NK-92 treated with Interleukin-12 subunit alpha and Interleukin-12 subunit beta, amount 100 ng/mL, for 24 hours (cell line): ENCODE data around the gene ZNF662.
"Not testable (repeated sequence)": the region's sequence is repeated elsewhere in the genome, so short reads cannot be mapped to it uniquely, and the experiment has no call there.

ENCODE experiments used
- DNase-seq: peaks from one replicate; lab custom pipeline; 2025; lab: John Stamatoyannopoulos, UW

ZNF662 gene

GRCh38 chr3:42906070-42906847 lies at the start of gene ZNF662:
Gene ZNF662, plus strand, starts transcription at chr3:42906142. Its CDS starts 1,973 bp downstream, at chr3:42908115.
- no peak for DNase-seq

GRCh38 chr3:42856544-42856943 lies 49.4 kb upstream of the ZNF662 start:
- no peak for DNase-seq

GRCh38 chr3:42864321-42864950 lies 41.5 kb upstream of the ZNF662 start:
- DNase-seq: no peak

- DNase-seq: no peak
These were observed 40.7 kb upstream of the ZNF662 start for GRCh38 chr3:42865256-42865655.

- no peak for DNase-seq
These were observed 38.8 kb upstream of the ZNF662 start for GRCh38 chr3:42867138-42867537.

- no peak for DNase-seq
These were observed 37.1 kb upstream of the ZNF662 start for GRCh38 chr3:42868841-42869240.

GRCh38 chr3:42871592-42872196 lies 34.2 kb upstream of the ZNF662 start:
- no peak for DNase-seq

GRCh38 chr3:42872718-42873117 lies 33.2 kb upstream of the ZNF662 start:
- DNase-seq: no peak

GRCh38 chr3:42873221-42873982 lies 32.5 kb upstream of the ZNF662 start:
- DNase-seq: no peak

- no peak for DNase-seq
These were observed 31.2 kb upstream of the ZNF662 start for GRCh38 chr3:42874749-42875148.

- no peak for DNase-seq
These were observed 30.4 kb upstream of the ZNF662 start, which contains the start of gene CYP8B1 for GRCh38 chr3:42875325-42876151. Gene CYP8B1, minus strand, starts transcription at chr3:42875879. Its CDS starts 63 bp downstream, at chr3:42875816.

- no peak for DNase-seq
These were observed 29.5 kb upstream of the ZNF662 start for GRCh38 chr3:42876401-42876800.

- no peak for DNase-seq
These were observed 28.8 kb upstream of the ZNF662 start for GRCh38 chr3:42876940-42877720.

GRCh38 chr3:42877881-42878280 lies 28.1 kb upstream of the ZNF662 start:
- DNase-seq: no peak

GRCh38 chr3:42880183-42880582 lies 25.8 kb upstream of the ZNF662 start:
- DNase-seq: no peak

GRCh38 chr3:42880601-42881451 lies 25.1 kb upstream of the ZNF662 start:
- peak; percentile 78 for DNase-seq

GRCh38 chr3:42883251-42883930 lies 22.6 kb upstream of the ZNF662 start:
- not testable (repeated sequence) for DNase-seq

GRCh38 chr3:42884324-42884723 lies 21.6 kb upstream of the ZNF662 start:
- DNase-seq: no peak

GRCh38 chr3:42886294-42886822 lies 19.6 kb upstream of the ZNF662 start:
- no peak for DNase-seq
